ENCODE data around the gene NHS.

NHS gene

GRCh38 chrX:17747692-17748091, 372.7 kb downstream of the NHS start:
- TF ChIP-seq SIN3A (IDR thresholded peaks at IDR 0.05; ENCODE audit: borderline replicate concordance, insufficient read depth, low read length) (no peak), FOXP2 (optimal IDR thresholded peaks at IDR 0.05; ENCODE audit: borderline replicate concordance, extremely low read depth, extremely low read length, insufficient read depth) (no peak)

- TF ChIP-seq POLR2AphosphoS5 (IDR thresholded peaks at IDR 0.05; ENCODE audit: low read depth, low read length): no peak
- no peak for TF ChIP-seq REST (IDR thresholded peaks at IDR 0.05; ENCODE audit: insufficient read depth in 1 of 2, low read depth in 2 of 2, low read length in 2 of 2)
- no peak for TF ChIP-seq SIN3A (IDR thresholded peaks at IDR 0.05; ENCODE audit: borderline replicate concordance, insufficient read depth, low read length)
- TF ChIP-seq TAF1 (IDR thresholded peaks at IDR 0.05; ENCODE audit: borderline replicate concordance, insufficient read depth, low read length): no peak
- TF ChIP-seq FOXP2 (optimal IDR thresholded peaks at IDR 0.05; ENCODE audit: borderline replicate concordance, extremely low read depth, extremely low read length, insufficient read depth): no peak
Measured at GRCh38 chrX:17748684-17749083, 373.7 kb downstream of the NHS start.

- TF ChIP-seq POLR2AphosphoS5 (IDR thresholded peaks at IDR 0.05; ENCODE audit: low read depth, low read length): no peak
- no peak for TF ChIP-seq SIN3A (IDR thresholded peaks at IDR 0.05; ENCODE audit: borderline replicate concordance, insufficient read depth, low read length)
- no peak for TF ChIP-seq FOXP2 (optimal IDR thresholded peaks at IDR 0.05; ENCODE audit: borderline replicate concordance, extremely low read depth, extremely low read length, insufficient read depth)
Measured at GRCh38 chrX:17750436-17750835, 375.4 kb downstream of the NHS start.

GRCh38 chrX:17758382-17758781, 383.4 kb downstream of the NHS start:
- TF ChIP-seq REST (IDR thresholded peaks at IDR 0.05; ENCODE audit: insufficient read depth in 1 of 2, low read depth in 2 of 2, low read length in 2 of 2) (no peak), TAF1 (IDR thresholded peaks at IDR 0.05; ENCODE audit: borderline replicate concordance, insufficient read depth, low read length) (no peak), POLR2AphosphoS5 (IDR thresholded peaks at IDR 0.05; ENCODE audit: low read depth, low read length) (no peak), SIN3A (IDR thresholded peaks at IDR 0.05; ENCODE audit: borderline replicate concordance, insufficient read depth, low read length) (no peak), FOXP2 (optimal IDR thresholded peaks at IDR 0.05; ENCODE audit: borderline replicate concordance, extremely low read depth, extremely low read length, insufficient read depth) (no peak)

GRCh38 chrX:17759990-17760389, 385.0 kb downstream of the NHS start:
- no peak for TF ChIP-seq SIN3A (IDR thresholded peaks at IDR 0.05; ENCODE audit: borderline replicate concordance, insufficient read depth, low read length)

- TF ChIP-seq TAF1 (IDR thresholded peaks at IDR 0.05; ENCODE audit: borderline replicate concordance, insufficient read depth, low read length) (no peak), REST (IDR thresholded peaks at IDR 0.05; ENCODE audit: insufficient read depth in 1 of 2, low read depth in 2 of 2, low read length in 2 of 2) (no peak), SIN3A (IDR thresholded peaks at IDR 0.05; ENCODE audit: borderline replicate concordance, insufficient read depth, low read length) (no peak), POLR2AphosphoS5 (IDR thresholded peaks at IDR 0.05; ENCODE audit: low read depth, low read length) (no peak), FOXP2 (optimal IDR thresholded peaks at IDR 0.05; ENCODE audit: borderline replicate concordance, extremely low read depth, extremely low read length, insufficient read depth) (no peak)
Measured at GRCh38 chrX:17767734-17768133, 392.7 kb downstream of the NHS start.

- TF ChIP-seq REST (IDR thresholded peaks at IDR 0.05; ENCODE audit: insufficient read depth in 1 of 2, low read depth in 2 of 2, low read length in 2 of 2) (no peak), TAF1 (IDR thresholded peaks at IDR 0.05; ENCODE audit: borderline replicate concordance, insufficient read depth, low read length) (no peak), SIN3A (IDR thresholded peaks at IDR 0.05; ENCODE audit: borderline replicate concordance, insufficient read depth, low read length) (no peak), FOXP2 (optimal IDR thresholded peaks at IDR 0.05; ENCODE audit: borderline replicate concordance, extremely low read depth, extremely low read length, insufficient read depth) (no peak), POLR2AphosphoS5 (IDR thresholded peaks at IDR 0.05; ENCODE audit: low read depth, low read length) (no peak)
Measured at GRCh38 chrX:17768997-17769396, 394.0 kb downstream of the NHS start.

All from PFSK-1 (cell line).